Endothelial cell of umbilical vein (primary cell): ENCODE measurements around the gene MYZAP. TPM values are rescaled to one million over a fixed set of nuclear protein-coding genes. Genes with fewer than 3 reads are reported as not detected.

Experiments used
- BruUV-seq: library from RNA; stranded (reverse); fragments of 400-500 nt; replicated peaks from 2 replicates; lab custom pipeline; 2021; lab: Mats Ljungman, UMichigan
- CTCF ChIA-PET: fragments of 300-600, 350-600 bp; sonication (Branson Sonifier 250); formaldehyde crosslinking; loops from one replicate; lab custom pipeline; 2021; ENCODE audit warnings: antibody characterized with exemption, inconsistent platforms; lab: Charles Lee
- POLR2A ChIA-PET: fragments of 300-600, 350-600 bp; sonication (Branson Sonifier 250); formaldehyde crosslinking; loops from one replicate; lab custom pipeline; 2021; ENCODE audit warnings: antibody characterized with exemption, inconsistent platforms; lab: Charles Lee
- DNase-seq: peaks from one replicate; pipeline ENCODE4 v3.0.0-alpha.2; 2011; ENCODE audit warnings: low read depth, low spot score
- FAIRE-seq: peaks from 2 replicates; lab custom pipeline; 2011; peaks lifted over from hg19 to GRCh38; lab: Jason Lieb, UNC
- H2AFZ ChIP-seq: 2 replicates; pipeline ENCODE4 v1.6.0; 2012; ENCODE audit warnings: low read depth, low read length, control low read depth, inconsistent platforms
- H3K27ac ChIP-seq: 2 replicates; pipeline ENCODE4 v1.5.1; 2011; ENCODE audit warnings: low read depth, mild to moderate bottlenecking, control low read depth, low read length, moderate library complexity; ENCODE audit not compliant: insufficient read depth
- H3K27me3 ChIP-seq, 2 experiments: 2 replicates each; pipeline versions ENCODE4 v1.6.0 to v1.6.1; 2011; ENCODE audit warnings: low read length in 2 of 2, mixed read lengths in 1 of 2; ENCODE audit not compliant: control insufficient read depth in 2 of 2, insufficient read depth in 2 of 2
- H3K36me3 ChIP-seq, 2 experiments: 2 replicates in 1 of 2; 3 replicates in 1 of 2; pipeline ENCODE4 v1.5.1; 2011; ENCODE audit warnings: low read length in 2 of 2, mild to moderate bottlenecking in 1 of 2, moderate library complexity in 1 of 2; ENCODE audit not compliant: control insufficient read depth in 2 of 2, insufficient read depth in 2 of 2; ENCODE audit errors: extremely low read depth in 1 of 2
- H3K4me1 ChIP-seq: 3 replicates; pipeline ENCODE4 v1.5.1; 2011; ENCODE audit warnings: mild to moderate bottlenecking, low read length; ENCODE audit not compliant: control insufficient read depth, insufficient read depth; ENCODE audit errors: extremely low read depth
- H3K4me2 ChIP-seq: 2 replicates; pipeline ENCODE4 v1.6.1; 2011; ENCODE audit warnings: low read length, control low read depth, mixed read lengths; ENCODE audit not compliant: insufficient read depth
- H3K4me3 ChIP-seq, 3 experiments: fragments of 200-600 bp in 1 of 3; sonication (generic), shearing (Covaris generic) in 1 of 3; replicated peaks in 1 of 3; 2 replicates each; pipeline ENCODE4 v1.5.1; 2011 to 2016; ENCODE audit warnings: control low read depth in 3 of 3, low read length in 3 of 3, mild to moderate bottlenecking in 2 of 3, inconsistent platforms in 1 of 3, low read depth in 1 of 3, moderate library complexity in 1 of 3; ENCODE audit not compliant: insufficient read depth in 1 of 3
- H3K79me2 ChIP-seq: 2 replicates; pipeline ENCODE4 v1.6.0; 2012; ENCODE audit warnings: low read length, inconsistent platforms; ENCODE audit not compliant: control insufficient read depth, insufficient read depth
- H3K9ac ChIP-seq: replicated peaks from 2 replicates; pipeline ENCODE3; 2011; ENCODE audit warnings: low read length, control low read depth; ENCODE audit not compliant: insufficient read depth; ENCODE audit errors: extremely low read depth
- H3K9me1 ChIP-seq: replicated peaks from 3 replicates; pipeline ENCODE4 v1.6.0; 2011; ENCODE audit warnings: mild to moderate bottlenecking, low read length; ENCODE audit not compliant: control insufficient read depth, insufficient read depth; ENCODE audit errors: extremely low read depth
- H3K9me3 ChIP-seq: replicated peaks from 2 replicates; pipeline ENCODE4 v1.5.1; 2012; ENCODE audit warnings: low read length, inconsistent platforms; ENCODE audit not compliant: control insufficient read depth, insufficient read depth
- H4K20me1 ChIP-seq: replicated peaks from 2 replicates; pipeline ENCODE3; 2011; ENCODE audit warnings: mild to moderate bottlenecking, low read length; ENCODE audit not compliant: control insufficient read depth, insufficient read depth; ENCODE audit errors: extremely low read depth
- CTCF ChIP-seq, 2 donors: IDR thresholded peaks; 1 replicate in 1 of 2; 2 replicates in 1 of 2; pipeline ENCODE4 v1.5.1; 2011; ENCODE audit warnings: low read length in 2 of 2, mild to moderate bottlenecking in 2 of 2, moderate library complexity in 2 of 2, control low read depth in 1 of 2, inconsistent platforms in 1 of 2, low read depth in 1 of 2; ENCODE audit not compliant: insufficient read depth in 1 of 2; ENCODE audit errors: extremely low read depth in 1 of 2
- EZH2 ChIP-seq: IDR thresholded peaks from 2 replicates; pipeline ENCODE4 v1.6.1; 2012; ENCODE audit warnings: borderline replicate concordance, low read depth, mild to moderate bottlenecking, moderate library complexity, low read length, inconsistent platforms; ENCODE audit not compliant: severe bottlenecking
- FOS ChIP-seq: IDR thresholded peaks from 2 replicates; pipeline ENCODE4 v1.6.1; 2011; ENCODE audit warnings: mild to moderate bottlenecking, low read length, moderate library complexity, borderline replicate concordance; ENCODE audit not compliant: insufficient read depth
- GATA2 ChIP-seq: IDR thresholded peaks from 2 replicates; pipeline ENCODE4 v1.7.0; 2011; ENCODE audit warnings: low read depth, mild to moderate bottlenecking, moderate library complexity, mixed read lengths, low read length; ENCODE audit not compliant: insufficient read length, insufficient read depth
- JUN ChIP-seq: IDR thresholded peaks from 2 replicates; pipeline ENCODE4 v1.6.1; 2011; ENCODE audit warnings: borderline replicate concordance, low read depth; ENCODE audit not compliant: insufficient read length, insufficient read depth
- MAX ChIP-seq: IDR thresholded peaks from 2 replicates; pipeline ENCODE4 v1.6.1; 2011; ENCODE audit not compliant: insufficient read depth, insufficient read length
- MYC ChIP-seq: IDR thresholded peaks from one replicate; pipeline ENCODE4 v1.6.1; 2011; ENCODE audit warnings: mild to moderate bottlenecking, low read depth, low read length
- POLR2A ChIP-seq: IDR thresholded peaks from 2 replicates; pipeline ENCODE4 v1.6.1; 2012; ENCODE audit warnings: low read depth, mild to moderate bottlenecking, control low read depth, low read length
- POLR2AphosphoS5 ChIP-seq: IDR thresholded peaks from 2 replicates; pipeline ENCODE4 v1.6.1; 2012; ENCODE audit warnings: low read depth, mild to moderate bottlenecking, control low read depth, low read length, moderate library complexity; ENCODE audit not compliant: insufficient read depth
- dilution Hi-C: fragments of 300-500 bp; cut with MboI; formaldehyde crosslinking; loops from one replicate; pipeline ENCODE4 v1.15.0; 2019; ENCODE audit warnings: low sequenced_read_pairs; ENCODE audit not compliant: extremely low pct_ligation_motif_present
- intact Hi-C: fragments of 100-400 bp; cut with micrococcal nuclease; formaldehyde crosslinking; loops from one replicate; pipeline ENCODE4 v1.10.0; 2022
- polyA plus RNA-seq, 4 experiments: library from polyadenylated mRNA; depleted of rRNA in 3 of 4; stranded (reverse) in 3 of 4; unstranded in 1 of 4; fragments of >200 nt; gene quantifications; 2 replicates each; pipeline versions ENCODE4 v1.2.1 to v1.2.3, GENCODE V29; 2011 to 2012; ENCODE audit warnings: missing spikeins in 1 of 4
- total RNA-seq: library from RNA; stranded (reverse); gene quantifications from 2 replicates; pipeline ENCODE4 v1.2.3, GENCODE V29; 2021

Gene MYZAP
- total and polyA plus RNA-seq, 2 donors (not counting 3 experiments of a cell fraction or from before 2014, with no cell fraction given), result 6.3 to 8.1 TPM

GRCh38 chr15:57606048-57606447, 14.3 kb downstream of the MYZAP start:
- BruUV-seq, result no TSS peak
- no peaks in the 10 kb centered on the region for H3K27me3 ChIP-seq
- ChIA-PET POLR2A (interaction anchor here (0.6 kb wide), 1 partner anchor 45 kb away, joined by 3 read pairs; no protein-coding TSS in a partner anchor), CTCF (interaction anchor here (1.4 to 1.5 kb wide), 4 partner anchors 11 to 45 kb away, joined by 3 to 5 read pairs (median 4); partner anchors contain the start of gene MYZAP)
- no peak overlapping the region for H3K4me2 ChIP-seq
- no peak overlapping the region for H3K27ac ChIP-seq
- H3K9me3 ChIP-seq, result no peaks in the 10 kb centered on the region
- FAIRE-seq (no peak), DNase-seq (no peak)
- H3K79me2 ChIP-seq, result no peaks in the 10 kb centered on the region
- TF ChIP-seq MYC (no peak), JUN (no peak), EZH2 (no peak), MAX (no peak), GATA2 (no peak), POLR2A (no peak), FOS (no peak), CTCF (IDR thresholded peaks at IDR 0.05; ENCODE audit: extremely low read depth in 1 of 2, insufficient read depth in 1 of 2, low read depth in 1 of 2, low read length in 2 of 2) (no peak), POLR2AphosphoS5 (no peak)
- H4K20me1 ChIP-seq, result no peaks in the 10 kb centered on the region
- no peak overlapping the region for H2AFZ ChIP-seq
- H3K9me1 ChIP-seq, result no peaks in the 10 kb centered on the region
- H3K4me1 ChIP-seq, result peaks cover 25% of the 10 kb centered on the region
- H3K36me3 ChIP-seq, result peaks cover 0 to 13% of the 10 kb centered on the region in 2 experiments
- intact Hi-C loops (no loop called here), dilution Hi-C loops (no loop called here)
- H3K9ac ChIP-seq, result no peak overlapping the region
- H3K4me3 ChIP-seq, result no peak overlapping the region
